ENCODE results near the gene LIMCH1. TPM values are rescaled to one million over a fixed set of nuclear protein-coding genes. Genes with fewer than 3 reads are reported as not detected.

The LIMCH1 gene
- total RNA-seq, 1 donor from 2014 or later, result 15.7 TPM

DNA sequence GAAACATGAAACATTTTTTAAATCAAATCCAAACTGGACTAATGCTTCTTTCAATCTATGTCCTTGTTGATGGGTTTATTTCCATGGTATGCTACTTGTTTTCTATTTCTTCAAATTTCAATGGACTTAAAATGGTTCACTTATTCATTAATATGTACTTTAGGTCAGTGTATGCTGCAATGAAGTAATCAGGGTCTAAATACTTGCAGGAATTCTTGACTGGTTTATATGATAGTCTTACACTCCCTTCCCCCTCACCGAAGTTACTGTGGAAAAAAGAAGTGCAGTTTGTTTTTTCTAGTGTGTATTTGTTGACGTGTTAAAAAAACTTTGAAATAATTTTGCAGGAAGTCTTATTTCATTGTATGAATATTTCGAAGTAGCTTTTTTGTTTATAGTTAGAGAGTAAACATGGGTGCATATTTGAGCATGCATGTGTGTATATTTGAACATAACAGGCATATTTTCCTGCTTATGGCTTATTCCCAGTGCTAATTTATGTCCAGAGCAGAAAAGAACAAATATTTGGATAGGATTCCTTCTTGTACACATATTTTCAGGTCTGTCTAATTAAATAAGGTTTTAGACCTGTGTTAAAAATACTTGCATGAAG is 65.0 kb downstream of the LIMCH1 start:
- DNase-seq (ENCODE audit: low read depth in 2 of 2), result no peak

DNA sequence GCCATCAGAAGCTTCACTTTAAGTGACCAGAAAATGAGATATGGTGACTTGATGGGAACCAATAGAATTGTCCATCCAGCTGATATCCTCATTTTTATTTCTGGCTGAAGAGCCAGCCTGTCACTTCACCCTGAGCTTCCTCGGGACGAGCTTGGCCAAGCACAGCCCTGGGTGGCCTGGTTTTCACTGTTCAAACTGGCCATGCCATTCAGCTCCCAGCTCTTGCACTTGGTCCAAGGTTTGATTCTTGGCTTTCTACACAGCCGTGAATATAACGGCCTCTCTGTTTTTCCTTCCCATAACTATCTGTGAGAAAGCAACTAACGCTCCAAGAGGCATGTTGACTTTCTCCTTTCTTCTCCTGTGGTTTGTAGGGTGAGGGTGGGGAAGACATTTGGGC is 71.9 kb downstream of the LIMCH1 start:
- DNase-seq (ENCODE audit: low read depth in 2 of 2), result no peak

DNA sequence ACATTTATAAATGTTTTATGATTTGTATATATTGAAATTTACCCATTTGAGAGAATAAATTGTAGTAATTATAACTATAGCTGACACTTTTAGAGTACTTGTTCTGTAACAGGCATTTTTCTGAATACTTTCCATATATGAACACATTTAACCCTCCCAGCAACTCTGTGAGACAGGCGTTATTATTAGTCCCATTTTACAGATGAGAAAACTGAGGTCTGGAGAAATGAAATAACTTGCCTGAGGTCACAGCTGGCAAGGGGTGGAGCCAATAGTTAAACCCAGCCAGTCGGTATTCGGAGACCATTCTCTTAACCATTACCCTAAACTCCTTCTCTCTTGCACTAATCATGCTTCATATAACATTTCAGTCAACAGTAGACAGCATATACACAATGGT is 72.5 kb downstream of the LIMCH1 start:
- no peak for DNase-seq (ENCODE audit: low read depth in 2 of 2)

DNA sequence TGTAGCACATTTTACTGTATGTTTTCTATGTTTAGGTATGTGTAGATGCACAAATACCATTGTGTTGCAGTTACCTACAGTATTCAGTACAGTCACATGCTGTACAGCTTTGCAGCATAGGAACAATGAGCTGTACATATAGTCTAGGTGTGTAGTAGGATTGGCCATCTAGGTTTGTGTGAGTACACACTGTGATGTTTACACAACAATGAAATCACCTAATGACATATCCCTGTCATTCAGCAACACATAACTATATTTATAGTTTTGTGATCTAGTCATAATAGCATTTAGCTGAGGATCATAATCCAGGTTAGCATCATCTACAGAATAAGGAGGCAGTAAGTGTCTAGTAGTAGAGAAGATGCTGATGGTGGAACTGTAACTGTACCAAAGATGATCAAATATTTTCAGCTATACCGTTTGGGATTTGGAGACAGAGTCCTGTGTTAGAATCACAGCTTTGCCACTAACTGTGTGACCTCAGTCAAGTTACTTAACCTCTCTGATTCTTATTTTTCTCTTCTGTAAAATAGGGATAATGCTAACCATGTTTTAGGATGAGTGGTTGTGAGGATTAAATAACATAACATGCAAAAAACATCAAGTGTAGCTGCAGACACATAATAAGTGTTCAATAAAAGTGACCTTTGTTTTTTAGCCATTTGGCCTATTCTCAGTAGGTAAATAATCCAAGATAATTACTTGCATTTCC is 73.3 kb downstream of the LIMCH1 start:
- DNase-seq (ENCODE audit: low read depth in 2 of 2), result no peak

DNA sequence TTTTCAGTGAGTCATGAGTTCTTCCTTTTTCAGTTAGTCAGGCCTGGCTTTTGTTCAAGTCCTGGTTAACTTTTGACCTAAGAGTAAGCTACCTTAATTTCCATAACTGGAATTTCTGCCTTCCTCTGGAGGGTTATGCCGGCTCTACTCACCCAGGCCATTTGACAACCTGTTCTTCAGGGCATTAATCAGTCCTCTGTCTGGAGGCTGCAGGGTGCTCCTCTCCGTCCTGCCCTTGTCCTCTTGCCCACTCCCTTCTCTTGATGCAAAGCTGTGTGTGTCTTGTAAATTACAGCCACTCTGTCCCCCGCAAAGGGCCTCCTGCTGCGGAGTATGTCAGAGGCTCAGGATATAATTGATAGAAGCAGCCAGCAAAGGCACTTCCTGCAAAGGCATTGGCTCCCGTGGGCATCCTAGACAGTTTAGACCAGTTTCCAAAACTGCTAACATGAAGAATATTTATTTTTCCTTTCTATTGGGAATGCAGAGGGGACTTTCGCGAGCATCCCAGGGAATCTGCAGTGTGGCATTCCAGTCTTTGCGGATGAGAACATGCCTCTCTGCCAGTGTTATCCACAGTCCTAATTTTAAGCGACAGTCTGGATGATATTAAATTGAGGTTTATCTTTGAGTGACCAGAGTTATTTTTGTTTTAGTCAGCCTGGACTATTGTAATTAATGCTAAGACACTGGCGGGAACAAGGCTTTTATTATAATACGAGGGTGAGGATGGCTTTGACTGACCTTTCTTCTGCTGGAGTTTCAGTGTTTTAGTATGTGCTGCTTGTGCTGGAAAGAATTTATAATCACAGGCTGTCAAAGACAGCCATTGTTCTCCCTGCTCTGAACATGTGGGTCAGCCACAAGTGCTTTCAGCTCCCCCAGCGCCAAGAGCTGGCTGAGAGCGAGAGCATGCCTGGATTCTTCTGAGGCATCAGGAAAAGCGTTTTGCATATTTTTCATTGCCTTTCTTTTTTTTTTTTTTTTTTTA is 74.2 kb downstream of the LIMCH1 start:
- DNase-seq (ENCODE audit: low read depth in 2 of 2), result peak; percentile 59 to 68

DNA sequence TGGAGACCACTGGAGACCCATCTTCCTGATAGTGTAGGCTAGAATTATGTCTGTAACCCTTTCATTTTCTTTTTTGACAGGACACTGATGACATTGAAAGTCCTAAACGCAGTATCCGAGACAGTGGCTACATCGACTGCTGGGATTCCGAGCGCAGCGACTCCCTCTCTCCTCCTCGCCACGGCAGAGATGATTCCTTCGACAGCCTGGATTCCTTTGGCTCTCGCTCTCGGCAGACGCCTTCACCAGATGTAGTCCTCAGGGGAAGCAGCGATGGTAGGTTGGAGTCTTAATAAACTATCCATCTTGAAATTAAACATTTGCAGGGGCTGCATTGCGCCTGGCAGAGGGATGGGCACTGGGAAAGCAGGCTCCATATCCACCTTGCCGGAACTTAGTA is 75.4 kb downstream of the LIMCH1 start:
- no peak for DNase-seq (ENCODE audit: low read depth in 2 of 2)

DNA sequence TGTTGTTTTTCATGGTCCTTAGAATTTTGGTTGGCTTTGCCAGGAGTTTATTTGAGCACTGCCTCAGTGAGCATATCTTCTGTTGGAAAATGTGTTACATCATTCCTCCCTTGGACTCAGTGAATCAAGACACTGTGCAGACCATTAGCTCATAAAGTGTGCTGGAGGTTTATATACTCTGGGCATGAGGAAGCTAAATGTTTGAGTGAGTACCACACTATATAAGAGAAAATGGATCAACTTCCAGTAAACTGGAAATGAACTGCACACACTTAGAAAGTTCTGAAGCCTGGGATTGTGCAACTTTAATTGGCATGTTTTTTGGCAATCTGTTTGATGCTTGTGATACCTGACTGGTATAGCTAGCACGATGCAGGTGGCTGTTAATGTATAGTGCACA is 75.9 kb downstream of the LIMCH1 start:
- DNase-seq (ENCODE audit: low read depth in 2 of 2), result no peak

DNA sequence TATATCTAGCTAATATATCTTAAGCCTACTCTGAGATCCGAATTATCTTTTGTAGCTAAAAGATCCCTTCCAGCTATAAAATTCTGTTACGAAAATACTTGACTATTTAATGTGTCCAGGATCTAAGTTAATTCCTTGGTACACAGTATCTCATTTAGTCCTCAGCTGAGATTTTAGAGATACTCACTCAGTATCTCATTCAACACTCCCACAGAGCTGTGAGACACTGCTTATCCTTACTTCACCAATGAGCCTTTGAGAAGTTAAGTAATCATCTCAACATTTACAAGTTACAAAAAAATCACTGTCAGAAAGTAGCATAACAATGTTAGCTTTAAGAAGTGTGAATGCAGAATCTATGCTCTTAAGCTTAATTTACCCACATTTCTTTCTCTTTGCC is 76.6 kb downstream of the LIMCH1 start:
- DNase-seq (ENCODE audit: low read depth in 2 of 2), result no peak

DNA sequence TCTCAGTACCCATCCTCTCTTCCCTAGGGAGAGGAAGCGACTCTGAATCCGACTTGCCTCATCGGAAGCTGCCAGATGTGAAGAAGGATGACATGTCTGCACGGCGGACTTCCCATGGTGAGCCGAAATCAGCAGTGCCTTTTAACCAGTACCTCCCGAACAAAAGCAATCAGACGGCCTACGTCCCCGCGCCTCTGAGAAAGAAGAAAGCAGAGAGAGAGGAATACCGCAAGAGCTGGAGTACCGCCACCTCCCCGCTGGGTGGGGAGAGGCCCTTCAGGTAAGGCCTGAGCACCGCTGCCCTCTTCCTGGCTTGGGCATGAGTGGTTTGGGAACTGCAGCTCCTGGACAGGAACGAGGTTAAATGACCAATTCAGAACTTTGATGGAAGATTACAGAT is 81.2 kb downstream of the LIMCH1 start:
- DNase-seq (ENCODE audit: low read depth in 2 of 2), result no peak

DNA sequence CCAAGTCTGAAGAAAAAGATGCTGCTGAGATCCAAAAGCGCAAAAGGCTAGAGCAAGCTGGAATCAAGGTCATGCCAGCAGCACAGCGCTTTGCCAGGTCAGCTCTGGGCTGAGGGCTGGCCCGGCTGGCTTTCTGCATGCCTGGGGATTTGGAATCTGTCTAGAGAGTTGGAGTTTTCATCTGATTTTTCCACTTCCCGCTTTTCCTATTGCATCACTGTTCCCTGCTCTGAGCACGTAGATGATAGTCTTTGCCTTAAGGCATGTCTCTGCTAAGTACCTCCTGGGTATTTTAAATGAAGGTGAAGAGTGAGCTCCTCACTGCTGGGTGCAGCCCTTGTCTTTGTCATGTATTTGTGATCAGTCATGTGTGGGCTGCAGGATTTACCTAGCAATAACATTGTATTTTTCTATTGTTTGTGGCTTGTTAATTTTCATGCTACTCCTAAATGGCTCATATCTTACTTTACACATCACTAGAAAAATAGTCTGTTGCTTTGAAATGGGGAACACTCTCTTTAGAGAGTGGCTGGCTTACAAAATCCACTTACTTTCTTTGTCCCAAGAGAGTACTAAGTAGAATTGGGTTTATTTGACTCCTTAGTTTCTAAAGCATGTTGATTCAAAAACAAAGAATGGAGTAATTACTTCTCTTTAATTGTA is 82.8 kb downstream of the LIMCH1 start:
- no peak for DNase-seq (ENCODE audit: low read depth in 2 of 2)

DNA sequence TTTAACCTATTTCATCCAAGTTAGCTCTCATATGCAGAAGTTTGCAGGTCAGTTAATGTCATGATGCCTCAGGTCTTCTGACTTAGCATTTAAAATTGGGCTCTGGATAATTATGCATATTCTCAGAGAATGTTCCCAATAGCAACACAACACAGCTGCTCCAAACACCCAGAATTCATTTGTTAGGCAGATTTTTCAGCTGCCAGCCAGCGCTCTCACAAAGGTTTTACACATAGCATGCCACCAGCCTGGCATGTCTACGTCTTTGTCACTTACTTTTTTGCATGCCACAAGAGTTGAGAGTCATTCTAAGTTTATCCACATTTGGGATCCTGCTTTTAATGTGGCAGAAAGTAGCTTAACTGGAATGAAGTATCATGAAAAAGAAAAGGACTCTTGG is 84.8 kb downstream of the LIMCH1 start:
- DNase-seq (ENCODE audit: low read depth in 2 of 2), result no peak

DNA sequence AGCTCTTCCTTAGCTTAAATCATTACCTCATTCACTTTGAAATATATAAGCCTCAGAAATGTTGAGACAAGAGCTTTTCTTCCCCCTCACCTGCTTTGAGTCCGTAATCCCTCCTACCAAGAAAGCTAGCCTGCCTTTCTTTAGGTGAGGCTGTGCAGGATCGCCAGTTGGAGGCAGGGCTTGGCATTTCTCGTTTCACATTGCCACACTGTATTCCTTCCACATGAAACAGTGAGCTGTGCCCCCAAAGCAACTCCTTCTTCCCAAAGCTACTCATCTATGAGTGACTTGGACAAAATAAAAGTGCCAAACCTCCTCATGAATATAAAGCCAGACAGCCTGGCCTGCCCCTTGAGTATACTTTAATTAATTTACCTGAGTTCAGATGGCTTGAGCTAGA is 86.8 kb downstream of the LIMCH1 start:
- DNase-seq (ENCODE audit: low read depth in 2 of 2), result no peak

DNA sequence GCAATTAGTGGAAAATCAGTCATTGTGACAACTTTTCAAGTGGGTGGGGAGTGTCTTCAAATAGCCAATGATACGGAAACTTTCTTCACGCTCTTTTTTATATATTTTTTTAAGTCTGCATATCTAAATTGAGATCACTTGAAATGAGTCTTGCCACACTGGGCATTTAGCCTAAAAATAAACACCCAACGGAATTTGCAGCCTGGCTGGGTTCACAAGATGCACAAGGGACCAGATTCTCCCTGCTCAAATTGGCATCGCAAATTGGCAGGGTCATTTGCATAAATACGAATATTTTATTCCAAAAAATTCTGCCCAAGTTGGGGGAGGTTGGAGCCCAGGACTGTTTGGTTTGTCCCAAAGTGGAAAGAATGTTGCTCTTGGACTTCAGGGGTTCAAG is 87.6 kb downstream of the LIMCH1 start:
- no peak for DNase-seq (ENCODE audit: low read depth in 2 of 2)

DNA sequence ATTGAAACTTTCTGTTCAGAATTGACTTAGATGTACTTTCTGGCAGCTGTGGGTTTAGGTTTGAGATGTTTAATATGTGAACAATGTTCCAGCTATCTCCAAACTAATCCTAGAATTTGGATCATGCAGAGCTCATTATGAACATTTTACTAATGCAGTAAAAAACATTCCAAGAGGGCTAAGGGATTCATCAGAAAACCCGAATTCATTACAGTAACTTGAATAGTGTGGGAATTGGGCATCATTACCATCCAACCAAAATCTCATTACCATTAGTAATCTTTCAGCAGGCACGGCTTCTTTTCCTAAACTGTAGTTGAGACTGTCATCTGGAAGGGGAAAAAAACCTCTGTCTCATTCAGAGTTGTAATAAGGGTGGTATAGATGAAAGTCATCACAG is 91.0 kb downstream of the LIMCH1 start:
- no peak for DNase-seq (ENCODE audit: low read depth in 2 of 2)

DNA sequence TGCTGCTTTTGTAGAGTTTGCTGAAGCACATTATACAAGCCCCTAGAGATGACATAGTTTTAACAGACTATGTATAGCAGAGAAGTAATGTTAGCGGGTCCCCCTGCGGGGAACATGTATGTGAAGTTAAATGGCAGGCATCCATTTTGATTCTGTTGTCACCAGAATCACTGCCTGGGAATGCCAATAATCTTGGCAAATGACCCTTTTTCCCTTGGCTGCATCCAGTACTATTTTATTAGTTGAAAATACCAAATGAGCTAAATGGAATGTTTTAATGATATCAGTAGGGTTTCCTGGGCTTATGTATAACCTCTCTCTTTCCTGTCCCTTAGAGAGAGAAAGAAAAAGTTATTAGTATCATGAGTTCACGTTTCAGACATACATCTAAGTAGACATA is 93.6 kb downstream of the LIMCH1 start:
- peak in 1 of 2 donors; percentile 56 for DNase-seq (ENCODE audit: low read depth in 2 of 2)

DNA sequence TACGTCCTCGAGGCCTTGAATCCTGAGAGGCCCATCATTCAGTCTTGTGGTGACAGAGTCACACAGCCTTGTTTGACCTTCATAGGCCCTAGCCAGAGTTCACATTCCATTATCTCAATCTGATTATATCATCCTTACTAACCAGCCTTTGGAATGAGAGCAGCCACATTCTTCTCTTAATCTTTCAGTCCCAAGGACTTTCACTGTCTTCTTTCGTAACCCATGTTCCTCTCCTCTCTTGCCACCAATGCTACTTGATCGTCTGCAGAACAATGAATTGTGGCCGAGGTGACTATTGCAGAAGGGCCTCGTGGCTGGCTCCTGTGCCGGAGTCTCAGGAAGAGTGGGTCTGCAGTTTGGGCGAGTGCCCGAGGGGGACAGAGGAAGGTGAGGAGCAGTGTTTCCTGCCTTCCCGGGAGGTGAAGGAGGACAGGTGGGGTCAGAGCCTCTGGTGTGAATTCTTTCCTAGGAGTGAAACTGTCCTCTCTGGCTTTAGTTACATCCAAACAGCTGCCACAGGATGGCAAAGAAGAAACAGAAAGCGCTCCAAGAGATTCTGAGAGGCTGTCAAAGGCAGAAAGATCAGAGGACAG is 94.6 kb downstream of the LIMCH1 start:
- no peak for DNase-seq (ENCODE audit: low read depth in 2 of 2)

DNA sequence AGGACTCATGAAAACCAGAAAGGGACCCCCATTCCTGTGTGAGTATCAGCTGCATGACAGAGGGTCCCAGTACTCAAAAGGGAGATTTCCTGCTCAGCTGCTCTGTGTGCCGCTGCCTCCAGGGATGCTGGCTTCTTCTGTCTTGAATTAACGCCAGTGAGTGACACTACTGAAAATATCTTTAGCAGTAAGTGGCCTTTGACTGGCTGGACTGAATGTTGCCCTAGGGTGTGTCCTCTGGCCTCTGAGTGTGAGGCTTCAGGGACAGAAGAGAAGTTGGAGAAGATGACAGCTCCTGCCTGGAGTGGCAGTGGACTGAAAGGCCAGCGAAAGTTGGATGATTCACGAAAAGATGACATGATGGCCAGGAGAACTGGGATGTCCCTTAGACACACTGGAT is 95.4 kb downstream of the LIMCH1 start:
- no peak for DNase-seq (ENCODE audit: low read depth in 2 of 2)

DNA sequence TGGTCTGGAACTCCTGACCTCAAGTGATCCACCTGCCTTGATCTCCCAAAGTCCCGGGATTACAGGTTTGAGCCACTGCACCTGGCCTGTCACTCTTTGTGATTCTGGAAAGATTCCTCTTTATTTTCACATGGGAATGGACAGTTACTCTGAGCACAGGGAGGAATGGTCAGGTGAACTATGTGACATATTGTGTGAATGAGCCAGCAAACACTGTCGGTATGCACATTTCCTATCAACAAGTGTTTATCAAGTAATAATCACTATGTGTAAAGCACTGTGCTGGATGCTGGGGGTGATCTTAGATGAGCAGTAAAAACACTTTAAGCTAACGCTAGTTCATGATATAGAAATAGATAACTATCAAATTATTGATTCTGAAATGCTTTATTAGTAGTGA is 97.5 kb downstream of the LIMCH1 start:
- DNase-seq (ENCODE audit: low read depth in 2 of 2), result no peak

DNA sequence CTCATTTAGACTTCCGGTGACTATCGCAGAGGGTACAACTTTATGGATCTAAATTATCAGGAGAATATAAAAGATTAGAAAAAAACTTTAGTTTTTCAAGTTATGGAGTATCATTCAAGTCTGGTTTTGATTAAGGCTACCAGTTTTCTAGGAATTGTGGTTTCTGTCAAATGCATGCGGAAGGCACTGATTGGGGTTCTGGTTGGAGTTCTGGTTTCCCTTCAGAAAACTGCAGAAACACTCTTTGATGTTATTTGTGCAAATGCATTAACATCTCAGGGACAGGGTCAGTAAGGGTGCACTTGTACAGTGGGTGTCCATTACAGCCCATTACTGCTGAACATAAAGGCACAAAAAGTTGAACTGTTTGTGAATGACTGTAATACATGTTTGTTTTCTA is 100.2 kb downstream of the LIMCH1 start:
- DNase-seq (ENCODE audit: low read depth in 2 of 2), result no peak

DNA sequence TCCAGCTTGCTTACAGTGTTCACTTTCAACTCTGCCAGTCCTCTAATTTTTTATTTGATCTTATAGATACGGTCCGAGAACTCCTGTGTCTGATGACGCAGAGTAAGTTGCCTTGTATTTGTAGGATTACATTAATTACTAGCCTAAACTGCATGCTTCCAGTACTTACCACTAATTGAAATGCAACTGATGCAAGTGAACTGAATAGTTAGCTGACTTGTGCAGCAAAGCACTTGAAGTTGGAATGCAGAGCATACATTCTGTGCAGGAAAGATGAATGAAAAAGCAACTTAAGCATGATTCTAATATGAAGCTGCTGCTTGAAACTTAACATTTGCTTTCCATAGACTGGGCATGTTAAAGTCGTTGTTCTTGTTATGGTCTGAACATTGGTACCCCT is 100.9 kb downstream of the LIMCH1 start:
- DNase-seq (ENCODE audit: low read depth in 2 of 2), result no peak

DNA sequence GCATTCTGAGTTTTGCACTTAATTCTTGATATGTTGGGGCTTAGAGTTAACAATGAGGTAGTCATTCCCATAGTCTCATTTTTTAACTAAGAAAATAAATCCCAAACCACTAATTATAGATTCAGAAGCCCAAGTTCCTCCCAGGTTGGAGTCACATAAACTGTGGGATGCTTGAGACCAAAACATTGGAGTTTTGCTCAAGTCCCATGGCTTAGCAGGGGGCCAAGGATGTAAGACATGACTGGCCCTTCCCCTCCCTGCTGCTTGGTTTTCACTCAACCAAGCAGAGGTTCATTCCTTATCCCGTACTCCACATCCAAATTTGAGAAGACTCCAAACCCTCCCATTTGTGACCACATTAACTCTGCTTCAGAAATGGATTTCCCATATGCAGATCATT is 101.3 kb downstream of the LIMCH1 start:
- DNase-seq (ENCODE audit: low read depth in 2 of 2), result no peak

DNA sequence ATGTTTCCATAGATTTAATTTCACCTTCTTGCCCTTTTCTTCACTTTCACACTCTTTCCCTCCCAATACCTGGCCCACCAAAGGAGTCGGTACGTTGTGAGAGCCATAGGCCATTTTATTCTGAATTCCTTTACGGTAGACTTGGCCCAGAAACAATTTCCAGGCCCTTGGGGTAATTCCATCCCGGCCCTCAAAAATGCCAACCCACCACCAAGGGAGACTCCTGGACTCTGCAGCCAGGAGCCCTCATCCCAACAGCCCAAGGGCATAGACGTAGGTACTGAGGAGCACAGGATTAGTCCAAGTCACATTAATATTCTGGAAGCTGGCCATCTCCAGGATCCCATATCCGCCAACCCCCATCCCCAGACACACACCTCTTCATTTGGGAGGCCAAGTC is 102.9 kb downstream of the LIMCH1 start:
- no peak for DNase-seq (ENCODE audit: low read depth in 2 of 2)

All from lung microvascular endothelial cell (primary cell).